ENCODE data around the gene SLC39A13.

- no peak for TF ChIP-seq CTCF (IDR thresholded peaks at IDR 0.05; ENCODE audit: insufficient read depth, low read depth, low read length)
- TF ChIP-seq EZH2 (IDR thresholded peaks at IDR 0.05; ENCODE audit: insufficient read depth, low read length): no peak
Observed at GRCh38 chr11:47375020-47375419, 33.4 kb upstream of the SLC39A13 start.
